ENCODE data around the gene ZNF598.

ZNF598 gene

DNA sequence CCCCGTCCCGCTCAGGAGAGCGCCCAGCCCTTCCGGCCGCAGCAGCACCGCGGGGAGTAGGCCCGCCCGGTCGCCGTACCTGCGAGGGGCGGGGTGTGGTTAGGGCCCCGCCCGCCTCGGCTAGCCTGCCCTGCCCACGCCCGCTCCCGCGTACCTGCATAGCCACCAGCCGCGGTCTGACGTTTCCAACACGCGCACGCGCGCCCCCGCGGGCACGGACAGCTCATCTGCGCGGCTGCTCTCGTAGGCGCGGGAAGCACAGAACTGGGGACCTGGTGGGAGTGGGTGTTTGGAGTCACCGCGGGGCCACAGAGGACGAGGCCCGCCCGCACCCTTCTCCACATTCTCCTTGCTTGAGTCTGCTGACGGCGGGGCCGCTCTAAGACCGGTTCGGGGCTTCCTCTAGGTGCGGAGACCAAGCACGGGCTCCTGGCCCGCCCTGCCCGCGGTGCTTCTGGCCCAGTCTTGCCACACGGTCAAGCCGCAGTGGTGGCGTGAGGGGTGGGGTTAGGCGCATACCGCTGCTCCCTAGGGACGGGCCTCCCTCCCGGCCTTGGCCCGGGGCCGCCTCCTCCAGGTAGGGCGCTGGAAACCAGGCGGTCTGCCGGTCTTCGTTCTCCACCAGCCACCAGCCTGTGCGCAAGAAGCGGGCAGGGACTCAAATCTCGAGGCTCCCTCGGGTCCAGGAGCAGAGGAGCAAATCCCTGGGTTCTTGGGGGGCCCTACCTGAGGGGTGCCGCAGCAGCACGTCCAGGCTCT is 30.2 kb downstream of the ZNF598 start:
- in situ Hi-C loops (cut with MboI; ENCODE audit: low sequenced_read_pairs): no loop called here

DNA sequence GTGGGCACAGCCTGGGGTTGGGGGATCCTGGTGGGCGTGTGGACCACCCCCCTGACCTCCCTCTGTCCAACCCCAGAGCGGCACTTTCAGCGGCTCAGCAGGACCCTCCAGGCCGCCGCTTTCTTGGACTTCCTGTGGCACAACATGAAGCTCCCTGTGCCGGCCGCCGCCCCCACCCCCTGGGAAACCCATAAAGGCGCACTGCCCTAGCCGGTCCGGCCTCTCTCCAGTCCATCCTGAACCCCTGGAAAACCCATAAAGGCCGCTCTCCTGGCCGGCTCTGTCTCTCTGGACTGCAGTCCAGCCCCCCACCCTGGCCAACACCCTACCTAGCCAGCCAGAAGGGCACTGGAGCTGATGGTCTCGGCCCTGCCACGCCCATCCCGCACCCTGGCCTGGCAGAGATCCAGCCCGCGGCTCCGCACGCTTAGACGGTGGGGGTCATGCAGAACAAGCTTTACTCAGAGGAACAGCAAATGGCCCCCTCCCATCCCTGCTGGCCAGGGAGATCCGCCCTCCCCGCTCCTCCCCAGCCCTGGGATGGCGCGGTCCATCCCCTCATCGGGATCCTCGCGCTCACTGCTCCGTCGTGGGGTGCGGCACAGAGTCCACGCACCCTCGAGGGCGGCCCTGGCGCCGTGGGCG is 31.0 kb downstream of the ZNF598 start:
- in situ Hi-C loops (cut with MboI; ENCODE audit: low sequenced_read_pairs): no loop called here

DNA sequence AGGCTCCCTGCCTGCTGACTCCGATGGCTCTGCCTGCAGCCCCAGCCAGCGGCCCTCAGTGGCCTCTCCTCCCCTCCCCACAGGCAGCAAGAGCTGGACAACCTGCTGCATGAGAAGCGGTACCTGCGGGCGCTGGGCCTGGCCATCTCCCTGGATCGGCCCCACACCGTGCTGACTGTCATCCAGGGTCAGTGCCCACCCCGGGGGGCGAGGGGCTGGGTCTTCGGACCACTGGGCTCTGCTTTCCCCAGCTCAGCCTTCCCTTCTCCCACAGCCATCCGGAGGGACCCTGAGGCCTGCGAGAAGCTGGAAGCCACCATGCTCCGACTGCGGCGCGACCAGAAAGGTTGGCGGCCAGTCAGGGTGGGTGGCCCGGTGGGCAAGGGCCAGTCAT is 31.7 kb downstream of the ZNF598 start:
- in situ Hi-C loops (cut with MboI; ENCODE audit: low sequenced_read_pairs): no loop called here

DNA sequence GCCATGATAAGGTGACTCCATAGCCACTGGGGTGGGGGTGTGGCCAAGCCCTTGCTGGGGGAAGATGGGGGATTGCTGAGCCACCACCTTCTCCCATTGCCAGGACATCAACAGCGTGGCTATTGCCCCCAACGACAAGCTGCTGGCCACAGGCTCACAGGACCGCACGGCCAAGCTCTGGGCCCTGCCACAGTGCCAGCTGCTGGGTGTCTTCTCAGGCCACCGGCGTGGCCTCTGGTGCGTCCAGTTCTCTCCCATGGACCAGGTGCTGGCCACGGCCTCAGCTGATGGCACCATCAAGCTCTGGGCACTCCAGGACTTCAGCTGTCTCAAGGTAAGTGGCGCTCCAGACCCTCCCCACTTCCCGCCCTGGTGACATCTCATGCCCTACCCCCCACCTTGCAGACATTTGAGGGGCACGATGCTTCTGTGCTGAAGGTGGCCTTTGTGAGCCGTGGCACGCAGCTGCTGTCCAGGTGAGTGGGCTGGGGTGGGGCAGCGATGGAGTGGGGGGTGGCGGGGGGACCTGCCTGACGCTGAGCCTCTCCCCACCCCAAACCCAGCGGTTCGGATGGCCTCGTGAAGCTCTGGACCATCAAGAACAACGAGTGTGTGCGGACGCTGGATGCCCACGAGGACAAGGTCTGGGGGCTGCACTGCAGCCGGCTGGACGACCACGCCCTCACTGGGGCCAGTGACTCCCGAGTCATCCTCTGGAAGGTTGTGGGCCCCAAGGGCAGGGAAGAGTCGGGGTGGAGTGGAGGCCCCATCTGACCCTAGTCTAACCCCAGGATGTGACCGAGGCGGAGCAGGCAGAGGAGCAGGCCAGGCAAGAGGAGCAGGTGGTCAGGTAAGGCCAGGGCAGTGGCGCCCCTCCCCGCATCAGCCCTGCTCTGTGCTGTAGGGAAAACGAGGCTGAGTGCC is 32.4 kb downstream of the ZNF598 start:
- in situ Hi-C loops (cut with MboI; ENCODE audit: low sequenced_read_pairs): no loop called here

DNA sequence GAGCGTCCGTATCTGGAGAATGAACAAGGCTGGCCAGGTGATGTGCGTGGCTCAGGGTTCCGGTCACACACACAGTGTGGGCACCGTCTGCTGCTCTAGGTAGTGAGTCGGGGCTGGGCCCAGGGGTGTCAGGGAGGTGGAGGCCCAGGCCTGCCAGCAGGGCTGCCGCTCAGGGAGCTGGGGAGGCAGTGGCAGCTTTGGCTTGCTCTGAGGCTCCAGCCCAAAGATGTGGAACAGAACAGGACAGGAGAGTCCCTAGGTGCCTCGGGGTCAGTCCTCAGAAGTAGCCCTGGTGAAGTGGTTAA is 33.5 kb downstream of the ZNF598 start:
- in situ Hi-C loops (cut with MboI; ENCODE audit: low sequenced_read_pairs): no loop called here

DNA sequence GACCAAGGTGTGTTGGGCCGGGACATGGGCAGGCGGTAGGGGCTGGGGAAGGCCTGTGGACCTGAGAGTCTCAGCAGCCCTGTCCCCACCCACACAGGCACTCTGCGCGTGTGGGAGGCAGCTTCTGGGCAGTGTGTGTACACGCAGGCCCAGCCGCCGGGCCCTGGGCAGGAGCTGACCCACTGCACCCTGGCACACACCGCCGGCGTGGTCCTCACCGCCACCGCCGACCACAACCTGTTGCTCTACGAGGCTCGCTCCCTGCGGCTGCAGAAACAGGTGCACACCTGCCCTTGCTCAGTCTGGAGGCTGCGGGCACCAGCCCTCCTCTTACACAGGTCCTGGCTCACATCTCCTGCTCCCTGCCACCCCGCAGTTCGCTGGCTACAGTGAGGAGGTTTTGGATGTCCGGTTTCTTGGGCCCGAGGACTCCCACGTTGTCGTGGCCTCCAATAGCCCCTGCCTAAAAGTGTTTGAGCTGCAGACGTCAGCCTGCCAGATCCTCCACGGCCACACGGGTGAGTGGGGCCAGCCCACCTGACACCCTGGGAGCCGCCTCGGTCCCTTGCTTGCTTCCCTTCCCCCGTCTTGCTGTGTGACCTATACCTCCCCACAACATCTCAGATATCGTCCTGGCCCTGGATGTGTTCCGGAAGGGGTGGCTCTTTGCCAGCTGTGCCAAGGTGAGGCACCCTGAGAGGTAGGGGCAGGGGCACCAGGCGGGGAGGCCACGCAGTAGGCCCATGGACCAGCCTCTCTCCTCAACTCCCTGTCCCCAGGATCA is 34.0 kb downstream of the ZNF598 start:
- in situ Hi-C loops (cut with MboI; ENCODE audit: low sequenced_read_pairs): no loop called here

DNA sequence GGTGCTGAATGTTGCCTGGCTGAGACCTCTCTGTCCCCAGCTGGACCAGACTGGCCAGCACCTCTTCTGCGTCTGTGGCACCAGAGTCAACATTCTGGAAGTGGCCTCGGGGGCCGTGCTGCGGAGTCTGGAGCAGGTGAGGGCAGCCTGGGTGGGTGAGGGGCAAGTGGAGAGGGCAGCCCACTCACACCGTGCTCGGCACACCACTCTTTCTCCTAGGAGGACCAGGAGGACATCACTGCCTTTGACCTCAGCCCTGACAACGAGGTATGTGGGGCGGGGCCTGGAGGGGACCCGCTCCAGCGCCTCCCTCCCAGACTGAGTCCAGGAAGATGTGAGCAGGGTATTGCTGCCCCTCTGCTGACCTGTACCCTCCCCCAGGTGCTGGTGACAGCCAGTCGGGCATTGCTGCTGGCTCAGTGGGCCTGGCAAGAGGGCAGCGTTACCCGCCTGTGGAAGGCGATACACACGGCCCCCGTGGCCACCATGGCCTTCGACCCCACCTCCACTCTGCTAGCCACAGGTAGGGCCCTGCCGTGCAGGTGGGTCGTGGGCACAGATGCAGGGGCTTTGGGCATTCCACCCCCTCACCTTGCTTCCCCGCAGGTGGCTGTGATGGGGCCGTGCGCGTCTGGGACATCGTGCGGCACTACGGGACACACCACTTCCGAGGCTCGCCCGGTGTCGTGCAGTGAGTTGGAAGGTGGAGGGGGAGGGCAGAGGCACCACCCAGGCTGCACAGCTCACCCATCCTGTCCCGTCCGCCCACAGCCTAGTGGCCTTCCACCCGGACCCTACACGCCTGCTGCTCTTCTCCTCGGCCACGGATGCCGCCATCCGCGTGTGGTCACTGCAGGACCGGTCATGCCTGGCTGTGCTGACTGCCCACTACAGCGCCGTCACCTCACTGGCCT is 35.2 kb downstream of the ZNF598 start:
- in situ Hi-C loops (cut with MboI; ENCODE audit: low sequenced_read_pairs): no loop called here

DNA sequence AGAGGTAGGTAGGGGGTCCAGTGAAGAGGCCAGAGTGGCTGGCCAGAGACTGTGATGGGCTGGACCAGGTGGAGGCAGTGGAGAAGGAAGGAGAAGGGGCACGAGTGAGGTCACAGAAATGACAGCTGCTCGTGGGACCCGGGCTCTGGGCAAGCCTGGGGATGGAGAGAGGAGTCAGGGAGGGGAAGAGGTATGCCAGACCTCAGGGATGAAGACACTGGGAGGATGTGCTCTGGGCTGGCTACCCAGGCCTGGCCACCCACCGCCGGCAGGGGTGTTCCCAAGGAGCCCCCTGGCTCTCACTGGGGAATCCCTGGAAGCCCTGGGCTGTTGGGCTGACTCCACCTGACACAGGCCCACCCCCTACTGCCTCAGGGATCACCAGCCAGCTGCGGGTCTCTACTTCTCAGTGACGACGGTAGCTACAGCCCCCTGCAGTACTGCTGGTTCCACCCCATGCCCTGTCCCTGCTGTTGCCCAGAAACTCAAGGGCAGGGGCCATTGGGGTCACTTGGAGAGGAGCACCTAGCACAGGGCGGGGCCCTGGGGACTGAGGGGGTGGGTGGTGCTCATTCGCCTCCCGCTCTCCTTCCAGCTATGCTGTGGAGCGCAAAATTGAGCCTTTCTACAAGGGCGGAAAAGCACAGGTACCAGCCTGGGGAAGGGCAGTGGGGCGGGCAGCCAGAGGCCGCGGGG is 36.0 kb downstream of the ZNF598 start:
- in situ Hi-C loops (cut with MboI; ENCODE audit: low sequenced_read_pairs): no loop called here

DNA sequence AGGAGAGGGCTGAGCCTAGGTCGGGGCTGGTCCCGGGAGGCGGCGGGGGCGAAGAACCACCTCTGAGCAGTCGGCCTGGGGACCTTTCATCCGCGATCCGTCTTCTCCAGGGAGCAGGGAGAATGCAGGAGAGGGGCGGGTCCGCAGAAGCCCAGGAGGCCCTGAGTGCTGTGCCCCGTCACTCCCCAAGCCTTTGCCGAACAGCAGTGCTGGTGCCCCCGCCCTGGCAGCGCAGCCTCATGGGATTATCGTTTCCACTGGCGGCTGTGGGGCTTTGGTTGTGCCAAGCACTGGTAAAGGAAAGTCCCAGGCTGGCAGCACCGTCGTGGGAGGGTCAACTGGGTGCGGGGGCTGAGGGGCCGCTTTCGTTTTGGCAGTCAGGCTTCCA is 37.1 kb downstream of the ZNF598 start:
- in situ Hi-C loops (cut with MboI; ENCODE audit: low sequenced_read_pairs): no loop called here

DNA sequence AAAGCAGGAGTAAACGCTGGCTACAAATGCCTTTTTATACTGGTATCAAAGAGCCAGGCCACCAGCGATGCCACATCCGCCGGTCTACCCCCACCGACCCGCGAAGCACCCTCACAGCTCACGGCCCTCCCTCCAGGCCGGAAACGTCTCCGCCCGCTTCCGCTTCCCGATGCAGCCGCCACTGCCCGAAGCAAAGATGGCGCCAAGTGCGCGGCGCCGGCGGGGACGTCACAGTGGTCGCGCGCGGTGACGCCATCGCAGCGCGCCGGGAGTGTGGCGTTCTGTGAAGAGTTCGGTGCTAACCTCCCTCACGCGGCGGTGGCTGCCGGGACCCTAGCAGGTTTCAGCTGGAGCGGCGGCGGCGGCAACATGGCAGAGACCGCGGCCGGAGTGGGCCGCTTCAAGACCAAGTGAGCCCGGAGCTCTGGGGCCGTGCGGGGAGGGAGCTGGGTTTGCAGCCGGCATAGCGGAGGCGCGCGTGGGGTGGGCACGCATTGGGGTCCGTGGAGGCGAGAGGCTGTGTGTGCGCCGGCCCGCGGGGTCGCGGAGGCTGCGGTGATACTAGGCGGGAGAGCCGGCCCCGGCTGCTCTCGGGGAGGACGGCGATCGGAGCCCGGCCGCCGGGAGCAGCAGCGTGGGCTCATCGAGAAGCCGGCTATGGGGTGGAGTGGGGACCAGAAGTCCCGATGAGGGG is 37.7 kb downstream of the ZNF598 start, which contains the start of gene TBL3:
Gene TBL3 (plus strand): TSS at position 258 of the 694 bp plus-strand sequence. CDS start 112 bp downstream, at position 370.
- in situ Hi-C loops (cut with MboI; ENCODE audit: low sequenced_read_pairs): no loop called here

DNA sequence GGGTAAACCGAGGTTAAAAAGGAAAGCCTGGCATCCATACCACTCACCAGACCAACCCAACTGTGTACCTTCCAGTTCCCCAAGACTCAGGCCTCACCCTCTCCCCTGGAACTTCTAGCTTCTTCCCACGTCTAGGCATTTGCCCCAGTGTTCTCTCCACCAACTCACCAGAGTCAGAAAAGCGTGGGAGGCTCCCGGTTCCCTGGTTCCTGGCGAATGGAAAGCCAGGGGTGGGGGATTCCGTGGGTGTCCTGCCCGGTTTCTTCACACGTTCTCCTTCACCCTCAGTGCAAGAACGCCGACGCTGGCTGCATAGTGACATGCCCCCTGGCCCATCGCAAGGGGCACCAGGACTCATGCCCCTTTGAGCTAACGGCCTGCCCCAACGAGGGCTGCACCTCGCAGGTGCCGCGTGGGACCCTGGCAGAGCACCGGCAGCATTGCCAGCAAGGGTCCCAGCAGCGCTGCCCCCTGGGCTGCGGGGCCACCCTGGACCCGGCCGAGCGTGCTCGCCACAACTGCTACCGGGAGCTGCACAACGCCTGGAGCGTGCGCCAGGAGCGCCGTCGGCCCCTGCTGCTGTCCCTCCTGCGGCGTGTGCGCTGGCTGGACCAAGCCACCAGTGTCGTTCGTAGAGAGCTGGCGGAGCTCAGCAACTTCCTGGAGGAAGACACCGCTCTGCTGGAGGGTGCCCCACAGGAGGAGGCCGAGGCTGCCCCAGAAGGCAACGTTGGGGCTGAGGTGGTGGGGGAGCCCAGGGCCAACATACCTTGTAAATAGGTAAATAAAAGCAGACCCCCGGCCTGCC is 41.3 kb downstream of the ZNF598 start:
- in situ Hi-C loops (cut with MboI; ENCODE audit: low sequenced_read_pairs): no loop called here

DNA sequence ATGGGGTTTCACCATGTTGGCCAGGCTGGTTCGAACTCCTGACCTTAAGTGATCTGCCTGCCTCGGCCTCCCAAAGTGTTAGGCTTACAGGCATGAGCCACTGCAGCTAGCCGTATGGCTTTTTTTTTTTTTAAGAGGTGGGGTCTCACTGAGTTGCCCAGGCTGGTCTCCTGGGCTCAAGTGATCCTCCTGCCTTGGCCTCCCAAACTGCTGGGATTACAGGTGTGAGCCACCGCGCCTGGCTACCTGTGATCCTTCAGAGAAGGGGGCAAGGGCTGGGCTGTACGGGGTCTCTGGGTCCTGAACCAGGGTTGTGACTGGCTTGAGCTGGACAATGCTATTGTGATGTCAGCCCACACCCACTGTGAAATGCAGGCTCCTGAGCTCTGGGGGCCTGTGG is 43.2 kb downstream of the ZNF598 start, which contains the start of gene RNF151:
Gene RNF151 (plus strand): TSS at position 397 of the 400 bp plus-strand sequence. CDS start 26 bp downstream, outside the sequence.
- in situ Hi-C loops (cut with MboI; ENCODE audit: low sequenced_read_pairs): no loop called here

DNA sequence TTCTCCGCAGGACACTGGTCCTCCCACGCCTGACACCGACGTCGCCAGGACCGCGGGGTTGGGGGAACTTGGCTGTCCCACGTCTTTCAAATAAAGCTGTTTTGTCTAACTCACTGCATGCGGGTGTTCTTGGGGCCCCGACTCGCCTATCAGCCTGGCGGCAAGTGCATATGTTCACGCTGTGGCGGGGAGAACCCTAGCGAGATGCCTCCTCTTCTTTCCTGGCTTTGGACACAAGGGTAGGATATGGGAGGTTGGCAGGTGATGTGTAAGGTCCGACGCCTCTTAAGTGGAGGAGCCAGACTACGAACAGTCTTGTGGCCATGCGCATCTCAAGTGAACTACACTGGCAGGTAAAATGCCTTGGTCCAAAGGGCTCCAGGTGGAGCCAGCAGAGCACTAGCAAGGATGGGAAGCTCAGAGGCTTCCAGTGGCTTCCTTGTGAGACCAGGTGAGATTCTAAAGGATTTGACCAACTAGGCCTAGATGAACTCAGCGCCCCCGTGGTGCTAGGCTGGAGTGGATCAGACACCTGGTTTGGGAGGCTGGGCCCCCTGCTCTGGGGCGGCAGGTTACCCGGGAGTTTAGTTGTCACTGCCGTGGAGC is 44.1 kb downstream of the ZNF598 start:
- in situ Hi-C loops (cut with MboI; ENCODE audit: low sequenced_read_pairs): no loop called here

DNA sequence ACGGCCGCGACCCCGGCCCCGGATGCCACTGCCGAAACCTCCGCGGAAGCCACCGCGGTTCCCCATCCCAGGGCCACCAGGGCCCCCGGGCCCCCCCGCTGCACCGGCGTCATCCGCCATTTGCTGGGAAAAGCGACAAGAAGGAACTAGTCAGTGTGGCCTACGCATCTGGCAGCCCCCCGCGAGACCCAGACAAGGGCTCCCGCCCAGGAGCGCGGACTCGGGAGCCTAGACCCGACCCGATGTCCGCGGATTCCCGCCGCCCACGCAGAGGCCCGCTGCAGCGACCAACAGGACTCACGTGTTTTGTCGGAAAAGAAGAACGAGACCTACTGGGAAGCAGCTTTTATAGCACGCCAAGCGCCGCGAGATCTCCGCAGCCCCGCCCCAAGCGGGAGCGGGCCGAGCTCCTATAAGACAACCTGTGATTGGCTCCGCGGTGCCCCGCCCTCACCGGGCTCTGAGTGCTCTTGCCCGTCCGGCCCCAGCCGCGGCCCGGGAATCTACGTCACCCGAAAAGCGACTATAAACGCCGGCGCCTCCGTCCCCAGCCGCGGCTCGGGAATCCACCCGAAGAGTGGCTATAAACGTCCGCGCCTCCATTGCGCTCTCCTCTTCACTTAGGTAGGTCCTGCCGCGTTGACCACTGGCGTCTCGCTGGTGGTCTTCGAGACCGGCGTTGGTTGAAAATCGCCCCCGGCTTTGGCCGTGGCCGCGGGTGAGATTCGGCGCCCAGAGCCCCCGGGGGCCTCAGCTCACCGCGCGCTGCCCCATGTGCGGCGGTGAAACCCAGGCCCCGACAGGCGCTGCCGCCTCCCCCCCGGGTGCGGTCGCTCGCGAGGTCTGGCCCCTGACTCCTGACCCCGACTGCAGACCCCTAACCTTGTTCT is 44.9 kb downstream of the ZNF598 start, which contains the start of gene RPS2:
Gene RPS2 (minus strand): TSS at position 321 of the 890 bp plus-strand sequence. CDS start 201 bp downstream, at position 120.
- in situ Hi-C loops (cut with MboI; ENCODE audit: low sequenced_read_pairs): no loop called here

DNA sequence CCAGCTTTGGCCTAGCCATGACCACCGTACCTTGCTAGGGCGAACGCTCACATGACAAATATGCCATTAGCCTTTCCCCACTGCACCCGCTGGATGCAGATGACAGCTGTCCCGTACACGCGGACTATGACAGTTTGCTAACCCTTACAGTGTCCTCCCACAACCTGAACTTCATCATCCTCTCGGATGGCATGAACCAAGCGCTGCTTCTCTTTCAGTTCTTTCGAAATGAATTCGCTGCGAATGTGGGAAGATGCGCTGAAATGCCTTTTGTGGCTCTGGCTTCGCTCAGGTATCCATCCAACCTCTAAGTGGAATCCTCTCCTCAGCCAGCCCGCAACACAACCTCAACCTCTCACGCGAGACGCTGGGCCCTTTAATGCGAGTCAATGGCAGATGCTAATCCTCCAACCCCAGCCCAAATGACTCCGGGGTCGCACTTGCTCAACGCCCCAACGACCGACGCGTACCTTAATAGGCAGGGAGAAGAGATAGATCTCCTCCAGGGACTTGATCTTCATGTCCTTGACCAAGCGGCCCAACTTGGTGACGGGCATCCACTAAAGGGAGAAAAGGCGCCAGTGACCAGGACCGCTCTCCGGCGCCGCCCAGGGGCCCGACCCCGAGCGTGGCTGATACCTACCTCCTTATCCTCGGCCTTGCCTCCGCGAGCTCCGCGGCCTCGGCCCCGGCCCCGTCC is 45.7 kb downstream of the ZNF598 start:
- in situ Hi-C loops (cut with MboI; ENCODE audit: low sequenced_read_pairs): no loop called here

All from HL-60/S4 treated with phorbol 12-myristate 13-acetate at 8.2 ng/mL for 4 days and 3 days (cell line).